NCI-H524 (cell line): ENCODE data around the gene ANXA8L1.
"Not testable (repeated sequence)": the region's sequence is repeated elsewhere in the genome, so short reads cannot be mapped to it uniquely, and the experiment has no call there.

Experiments used
- DNase-seq, 2 experiments: peaks; one replicate each; lab custom pipeline; 2025; lab: John Stamatoyannopoulos, UW

The ANXA8L1 gene

GRCh38 chr10:46375406-46375805 is at the start of gene ANXA8L1:
TSS of gene ANXA8L1 (plus strand) at chr10:46375776. CDS start at chr10:46375852, 76 bp downstream.
- DNase-seq: not testable (repeated sequence)

DNA sequence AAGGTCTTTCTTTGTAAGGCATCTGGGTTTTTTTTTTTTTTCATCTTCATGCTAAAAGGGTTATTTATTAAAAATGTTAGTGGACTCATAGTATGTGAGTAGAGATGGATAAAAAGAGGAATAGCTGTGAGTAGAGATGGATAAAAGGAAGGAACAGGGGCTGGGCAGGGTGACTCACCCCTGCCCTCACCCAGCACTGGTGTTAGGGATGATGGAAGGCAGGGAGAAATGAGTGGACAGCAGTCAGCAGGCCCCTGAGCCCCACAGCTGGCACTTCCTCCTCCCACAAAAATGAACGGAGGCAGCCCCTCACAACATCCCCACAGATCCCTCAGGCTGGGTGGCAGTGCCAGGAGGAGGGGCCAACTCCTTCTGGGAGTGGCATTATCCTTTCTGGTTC is 49.5 kb upstream of the ANXA8L1 start:
- no peak for DNase-seq

DNA sequence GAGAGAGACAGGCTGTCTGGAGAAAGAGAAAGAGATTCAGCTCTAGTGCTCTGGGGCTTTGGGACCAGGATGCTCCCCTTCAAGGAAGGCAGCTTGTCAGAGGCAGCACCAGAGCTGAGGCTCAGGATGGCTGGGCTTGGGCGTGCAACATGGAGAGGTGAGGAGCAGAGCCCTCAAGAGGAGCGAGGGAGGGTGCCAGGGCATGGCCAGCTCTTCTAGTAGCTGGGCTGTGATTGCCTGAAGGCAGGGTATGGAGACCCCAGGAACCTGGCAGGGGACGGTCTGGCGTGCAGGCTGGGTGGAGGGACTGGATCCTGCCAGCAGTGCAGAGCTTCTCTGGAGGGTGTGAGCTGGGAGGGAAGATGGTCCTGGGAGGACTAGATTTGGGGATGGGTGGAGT is 48.6 kb upstream of the ANXA8L1 start:
- no peak for DNase-seq

GRCh38 chr10:46327685-46328084 is 47.9 kb upstream of the ANXA8L1 start:
- no peak for DNase-seq

GRCh38 chr10:46328853-46329689 is 46.5 kb upstream of the ANXA8L1 start:
- no peak for DNase-seq

GRCh38 chr10:46329690-46330016 is 45.9 kb upstream of the ANXA8L1 start:
- DNase-seq: no peak

- no peak for DNase-seq
Observed at GRCh38 chr10:46330894-46331293, 44.7 kb upstream of the ANXA8L1 start.

DNA sequence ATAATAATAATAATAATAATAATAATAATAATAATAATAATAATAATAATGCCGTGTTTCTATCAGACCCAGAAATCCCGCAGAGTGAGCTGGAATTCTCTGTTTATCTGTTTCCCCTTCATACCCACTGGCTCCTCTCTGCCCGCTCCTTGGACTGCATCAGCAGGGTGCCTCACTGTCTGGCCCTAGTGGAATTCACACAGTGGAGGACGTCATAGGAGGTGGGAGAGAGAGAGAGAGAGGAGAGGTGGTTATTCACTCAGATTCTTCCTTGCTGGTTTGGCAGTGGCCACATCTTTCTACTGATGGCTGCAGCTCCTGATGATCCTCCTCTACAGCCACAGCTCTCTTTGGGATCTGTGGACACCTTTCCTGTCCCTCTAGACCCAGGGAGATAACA is 10.1 kb upstream of the ANXA8L1 start:
- DNase-seq: not testable (repeated sequence)

GRCh38 chr10:46367209-46367608 is 8.4 kb upstream of the ANXA8L1 start:
- not testable (repeated sequence) for DNase-seq

DNA sequence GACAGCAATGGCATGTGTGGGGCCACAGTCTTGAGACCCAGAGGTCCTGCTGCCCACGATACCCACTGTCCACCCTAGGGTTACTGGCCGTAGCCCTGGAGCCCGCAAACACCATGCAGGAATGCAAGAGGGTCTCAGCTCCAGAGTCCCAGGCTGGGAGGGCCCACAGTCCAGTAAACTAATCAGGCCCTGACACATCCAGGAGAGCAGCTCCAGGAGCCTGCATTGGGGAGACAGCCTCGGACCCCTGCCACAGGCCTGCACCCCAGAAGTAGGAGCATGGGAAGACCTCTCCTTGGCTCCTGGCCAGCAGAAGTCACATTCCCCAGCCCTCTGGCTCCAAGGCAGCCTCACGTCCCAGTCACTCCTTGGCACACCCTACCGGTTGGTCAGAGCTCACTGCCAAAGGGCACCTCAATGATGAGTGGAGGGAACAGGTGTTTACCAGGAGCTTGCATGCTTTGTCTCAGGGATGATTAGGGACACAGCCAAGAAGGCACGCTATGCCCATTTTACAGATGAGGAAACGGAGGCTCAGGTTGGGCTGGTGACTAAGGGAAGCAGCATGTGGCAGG is 7.8 kb upstream of the ANXA8L1 start:
- not testable (repeated sequence) for DNase-seq

- DNase-seq: not testable (repeated sequence)
Observed at GRCh38 chr10:46368956-46369355, 6.6 kb upstream of the ANXA8L1 start.

- not testable (repeated sequence) for DNase-seq
Observed at GRCh38 chr10:46374410-46374809, 1.2 kb upstream of the ANXA8L1 start.

GRCh38 chr10:46377022-46377421 is 1.4 kb downstream of the ANXA8L1 start:
- DNase-seq: not testable (repeated sequence)

DNA sequence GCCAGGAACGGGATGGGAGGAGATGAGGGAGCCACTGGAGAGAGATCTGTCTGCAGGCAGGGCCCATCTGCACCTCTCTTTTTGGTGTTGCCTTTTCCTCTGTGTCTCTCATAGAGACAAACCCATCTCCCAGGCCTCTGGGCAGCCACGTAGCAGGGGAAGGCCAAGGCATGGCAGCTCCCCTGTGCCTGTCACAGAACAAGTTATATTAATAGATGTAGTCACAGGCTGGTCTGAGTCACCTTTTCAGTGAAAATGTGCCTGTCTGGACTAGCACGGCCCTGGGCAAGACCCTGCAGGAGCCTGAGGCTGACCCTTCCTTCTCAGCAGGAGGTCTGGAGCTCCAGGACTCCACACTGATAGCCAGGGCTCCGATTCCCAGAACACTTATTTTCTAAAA is 2.1 kb downstream of the ANXA8L1 start:
- not testable (repeated sequence) for DNase-seq

- not testable (repeated sequence) for DNase-seq
Observed at GRCh38 chr10:46378108-46378507, 2.5 kb downstream of the ANXA8L1 start.

DNA sequence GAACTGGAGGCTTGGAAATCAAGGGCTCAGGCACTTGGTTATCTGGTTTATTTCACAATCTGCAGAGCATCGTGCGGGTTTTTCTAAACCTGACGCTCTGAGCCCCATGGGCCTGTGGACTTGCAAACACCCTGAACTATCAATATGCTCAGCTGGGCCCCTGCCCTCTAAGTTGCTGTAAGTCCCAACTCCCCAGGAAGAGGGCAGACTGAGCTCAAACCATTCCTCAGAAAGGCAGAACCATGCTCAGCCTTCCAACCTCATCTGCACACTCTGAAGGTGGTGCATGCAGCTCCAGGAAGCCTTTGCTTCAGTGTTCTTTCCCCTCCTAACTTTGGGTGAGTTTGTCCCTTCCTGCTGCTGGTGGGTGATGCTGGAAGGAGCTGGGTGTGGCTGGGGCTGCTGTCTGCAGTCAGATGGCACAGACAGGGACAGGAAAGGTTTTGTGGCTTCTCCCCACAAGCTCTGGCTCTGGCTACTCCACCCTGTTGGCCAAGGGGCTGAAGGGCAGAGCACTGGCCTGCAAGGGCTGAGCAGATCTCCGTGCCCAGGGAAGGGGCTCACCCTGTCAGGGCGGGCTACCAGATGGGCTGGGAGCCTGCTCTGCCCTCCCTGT is 3.8 kb downstream of the ANXA8L1 start:
- DNase-seq: not testable (repeated sequence)

DNA sequence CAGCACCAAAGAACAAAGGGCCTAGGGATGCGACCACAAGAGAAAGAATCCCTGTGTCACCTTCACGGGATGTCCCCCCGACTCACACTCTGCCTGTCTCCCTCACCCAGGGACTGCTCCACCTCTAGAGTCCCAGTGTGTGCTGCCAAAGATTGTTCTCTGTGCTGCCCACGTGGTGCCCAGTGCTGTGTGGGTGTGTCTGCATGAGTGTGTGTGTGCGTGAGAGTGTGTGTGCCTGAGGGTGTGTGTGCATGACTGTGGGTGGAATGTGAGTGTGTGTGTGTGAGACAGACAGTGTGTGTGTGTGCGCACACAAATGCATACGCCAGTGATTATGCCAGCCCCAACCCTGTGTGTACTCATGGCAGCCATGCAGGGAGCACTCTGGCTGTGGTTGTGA is 10.3 kb downstream of the ANXA8L1 start:
- not testable (repeated sequence) for DNase-seq

DNA sequence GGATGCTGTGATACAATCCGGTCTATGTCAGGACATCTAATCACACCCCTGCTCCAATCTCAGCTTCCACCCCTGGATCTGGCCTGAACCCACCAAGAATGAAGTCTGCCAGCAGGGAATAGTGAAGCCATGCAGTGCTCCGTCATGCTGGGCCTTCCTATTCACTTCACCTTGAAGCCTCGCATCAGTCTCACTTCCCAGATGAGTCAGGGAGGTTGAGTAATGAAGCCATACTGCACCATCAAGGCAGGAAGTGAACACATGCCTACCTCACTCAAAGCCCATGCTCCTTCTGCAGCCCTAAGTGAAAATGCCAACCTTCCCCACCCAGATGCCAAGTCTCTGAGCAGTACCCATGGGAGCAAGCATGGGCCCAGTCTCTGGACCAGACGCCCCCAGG is 11.1 kb downstream of the ANXA8L1 start:
- not testable (repeated sequence) for DNase-seq

GRCh38 chr10:46387309-46387902 is 11.8 kb downstream of the ANXA8L1 start:
- DNase-seq: not testable (repeated sequence)

DNA sequence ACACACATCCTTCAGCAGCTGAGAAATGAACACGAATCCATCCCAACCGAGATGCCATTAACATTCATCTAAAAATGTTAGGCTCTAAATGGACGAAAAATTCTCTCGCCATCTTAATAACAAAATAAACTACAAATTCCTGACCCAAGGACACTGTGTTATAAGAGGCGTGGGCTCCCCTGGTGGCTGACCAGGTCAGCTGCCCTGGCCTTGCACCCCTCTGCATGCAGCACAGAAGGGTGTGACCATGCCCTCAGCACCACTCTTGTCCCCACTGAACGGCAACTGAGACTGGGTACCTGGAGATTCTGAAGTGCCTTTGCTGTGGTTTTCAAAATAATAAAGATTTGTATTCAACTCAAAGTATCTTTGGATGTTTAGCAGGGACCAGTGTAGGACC is 15.8 kb downstream of the ANXA8L1 start:
- DNase-seq: not testable (repeated sequence)

DNA sequence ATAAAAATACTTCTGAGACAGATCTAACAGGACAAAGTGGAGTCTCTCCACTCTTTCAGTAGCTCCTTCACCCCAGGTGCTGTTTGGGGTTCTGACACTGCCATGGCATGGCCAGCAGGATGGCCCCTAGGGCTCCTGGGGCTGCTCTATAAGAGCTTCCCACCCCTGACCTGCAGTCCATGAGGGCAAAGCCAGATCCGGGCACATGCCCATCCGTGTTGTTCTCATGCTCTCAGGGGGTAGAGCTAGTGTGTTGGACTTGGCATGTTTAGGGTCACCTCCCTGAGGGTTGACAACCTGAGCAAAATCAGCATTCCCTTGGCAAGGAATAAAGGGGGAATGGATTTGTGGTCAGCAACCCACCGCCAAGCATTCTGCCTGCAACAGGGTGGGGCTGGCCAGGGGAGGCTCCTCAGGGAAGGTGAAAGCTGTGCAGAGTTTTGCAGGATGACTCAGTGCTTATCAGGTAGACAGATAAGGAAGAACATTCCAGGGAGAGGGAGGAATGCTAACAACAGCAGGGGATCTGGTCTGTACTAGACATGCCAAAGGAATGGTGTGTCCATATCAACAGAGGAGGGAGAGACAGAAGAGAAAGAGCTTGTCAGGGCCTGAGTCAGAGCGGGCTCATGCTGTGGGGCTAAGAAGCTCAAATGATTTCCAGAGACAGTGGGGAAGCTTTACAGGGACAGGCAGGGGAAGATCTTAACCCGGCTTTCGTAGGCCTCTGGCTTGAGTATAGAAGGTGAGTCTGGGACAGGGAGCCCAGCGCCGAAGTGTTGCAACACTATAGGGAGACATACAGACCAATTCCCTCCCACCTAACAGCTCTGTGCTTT is 21.1 kb downstream of the ANXA8L1 start:
- not testable (repeated sequence) for DNase-seq

DNA sequence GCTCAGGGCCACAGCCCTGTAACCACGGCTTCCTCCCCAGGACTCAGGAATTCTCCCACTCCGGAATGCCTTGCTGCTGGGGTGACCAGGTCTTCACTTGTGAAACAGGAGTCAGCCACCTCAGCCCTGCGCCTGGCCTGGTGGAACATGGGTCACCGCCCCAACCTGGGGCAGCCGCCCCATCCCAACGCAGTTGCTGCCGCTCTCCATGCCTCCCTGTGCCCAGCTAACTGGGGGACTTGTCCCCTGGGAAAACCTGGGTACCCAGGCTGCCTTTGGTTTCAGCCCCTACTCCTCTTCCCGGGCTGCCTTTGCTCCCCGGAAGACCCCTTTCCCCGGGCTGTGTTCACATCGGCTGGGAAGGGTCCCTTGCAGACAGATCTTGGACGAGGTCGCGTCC is 22.2 kb downstream of the ANXA8L1 start:
- DNase-seq: not testable (repeated sequence)
